ENCODE results near the gene RNASE8. TPM values are rescaled to one million over a fixed set of nuclear protein-coding genes. Genes with fewer than 3 reads are reported as not detected.

RNASE8 gene
- total and polyA plus RNA-seq, 2 of the 4 experiments (the other 2 are of a cell fraction) = not detected

GRCh38 chr14:21103411-21103709 is 45.7 kb downstream of the RNASE8 start:
- TF ChIP-seq, protein P1, sequence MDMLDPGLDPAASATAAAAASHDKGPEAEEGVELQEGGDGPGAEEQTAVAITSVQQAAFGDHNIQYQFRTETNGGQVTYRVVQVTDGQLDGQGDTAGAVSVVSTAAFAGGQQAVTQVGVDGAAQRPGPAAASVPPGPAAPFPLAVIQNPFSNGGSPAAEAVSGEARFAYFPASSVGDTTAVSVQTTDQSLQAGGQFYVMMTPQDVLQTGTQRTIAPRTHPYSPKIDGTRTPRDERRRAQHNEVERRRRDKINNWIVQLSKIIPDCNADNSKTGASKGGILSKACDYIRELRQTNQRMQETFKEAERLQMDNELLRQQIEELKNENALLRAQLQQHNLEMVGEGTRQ (IDR thresholded peaks at IDR 0.05; ENCODE audit: low read depth, low read length) = peak; percentile 82
- TF ChIP-seq RCOR1 (IDR thresholded peaks at IDR 0.05; ENCODE audit: insufficient replicate concordance, low read length) (no peak), NFE2L2 (IDR thresholded peaks at IDR 0.05; ENCODE audit: low read depth, low read length) (no peak), CEBPB (IDR thresholded peaks at IDR 0.05; ENCODE audit: low read depth, low read length) (no peak), BHLHE40 (IDR thresholded peaks at IDR 0.05; ENCODE audit: low read depth, low read length) (no peak)
- intact Hi-C loops (cut with micrococcal nuclease) = loop anchor here (5.0 kb wide), 2 partner anchors 246 to 421 kb away; partner anchors contain the start of gene RNASE4
- H2BK20ac ChIP-seq (ENCODE audit: low read depth, low read length) = no peak overlapping the region
- H4K91ac ChIP-seq (ENCODE audit: insufficient read depth, low read depth, low read length) = peak overlapping the region; percentile 70
- H3K27me3 ChIP-seq (ENCODE audit: control insufficient read depth, insufficient read depth, low read length) = no peaks in the 10 kb centered on the region
- H3K56ac ChIP-seq (ENCODE audit: extremely low read depth, insufficient read depth, low read length) = peak overlapping the region; percentile 37
- H2BK120ac ChIP-seq (ENCODE audit: low read depth, low read length) = peak overlapping the region; percentile 64
- peak overlapping the region; percentile 39 to 94 for H4K8ac ChIP-seq (ENCODE audit: low read depth in 2 of 2, low read length in 2 of 2)
- H2BK5ac ChIP-seq (ENCODE audit: low read depth, low read length, poor library complexity, severe bottlenecking) = no peak overlapping the region
- peak overlapping the region; percentile 85 for H3K4me2 ChIP-seq (ENCODE audit: low read depth, low read length)
- peak overlapping the region; percentile 89 for H2AK9ac ChIP-seq (replicated peaks; ENCODE audit: low read depth, low read length, poor library complexity)
- CTCF ChIA-PET = interaction anchor here (0.6 to 4.2 kb wide), 7 partner anchors 11 to 92 kb away, joined by 3 to 44 read pairs (median 6); no protein-coding TSS in a partner anchor
- H3K4me3 ChIP-seq (ENCODE audit: insufficient read depth, low read depth, low read length) = peak overlapping the region; percentile 36
- DNase-seq (no peak), ATAC-seq (ENCODE audit: low read depth) (no peak)
- H4K5ac ChIP-seq (ENCODE audit: low read depth, low read length) = peak overlapping the region; percentile 68
- H4K20me1 ChIP-seq (ENCODE audit: insufficient read depth, low read length) = no peaks in the 10 kb centered on the region
- BruUV-seq (replicated peaks) = no TSS peak
- POLR2A ChIA-PET (ENCODE audit: unreplicated experiment) = no interaction called here
- dilution Hi-C loops (cut with HindIII; ENCODE audit: low sequenced_read_pairs, unreplicated experiment) = no loop called here
- in situ Hi-C loops (cut with MboI; ENCODE audit: low sequenced_read_pairs) = loop anchor here (5.0 kb wide), 1 partner anchor 86 kb away; no protein-coding TSS in a partner anchor
- peak overlapping the region; percentile 82 for H3K14ac ChIP-seq (replicated peaks; ENCODE audit: low read depth, low read length)
- peak overlapping the region; percentile 11; the same call in 1 of the 3 replicates for H2BK15ac ChIP-seq (ENCODE audit: low read depth, low read length)
- peak overlapping the region; percentile 75 for H3K4ac ChIP-seq (ENCODE audit: low read depth, low read length)
- H3K18ac ChIP-seq (ENCODE audit: low read depth, low read length) = no peak overlapping the region
- WGBS, 2 experiments (ENCODE audit: extremely low coverage in 2 of 2, insufficient read length in 1 of 2) = 0% methylated on average over 2 of the region's 9 CpGs; no CpG with 5 or more reads in 1 of the 2 experiments
- H2AFZ ChIP-seq (replicated peaks; ENCODE audit: low read length, poor library complexity) = peak overlapping the region; percentile 100
- no peaks in the 10 kb centered on the region for H3K9me3 ChIP-seq (ENCODE audit: control insufficient read depth, insufficient read depth, low read length)
- H3K23ac ChIP-seq (ENCODE audit: low read depth, low read length) = peak overlapping the region; percentile 70; the same call in 1 of the 2 replicates
- H2AK5ac ChIP-seq (ENCODE audit: low read depth, low read length) = no peak overlapping the region; the same call in 1 of the 2 replicates
- H3K9me1 ChIP-seq (ENCODE audit: insufficient read depth, low read length) = peaks cover 3% of the 10 kb centered on the region; the same call in 1 of the 2 replicates
- H3K4me1 ChIP-seq (ENCODE audit: control insufficient read depth, insufficient read depth, low read length) = peaks cover 6% of the 10 kb centered on the region
- peak overlapping the region; percentile 64 for H3K9ac ChIP-seq (ENCODE audit: low read depth, low read length)
- peak overlapping the region; percentile 39; the same call in 1 of the 2 replicates for H3K27ac ChIP-seq (ENCODE audit: insufficient read depth, low read length)
- 0 out of 4 replicates have a peak, but pooled peaks cover 0 to 2% of the 10 kb centered on the region in 2 experiments for H3K79me1 ChIP-seq (ENCODE audit: low read depth in 1 of 2, low read length in 2 of 2)
- no peaks in the 10 kb centered on the region for H3K36me3 ChIP-seq (ENCODE audit: control insufficient read depth, insufficient read depth, low read length)
